CD8-positive, alpha-beta memory T cell (primary cell): Measurements from ENCODE around the gene LRP10. TPM values are rescaled to one million over a fixed set of nuclear protein-coding genes. Genes with fewer than 3 reads are reported as not detected.

ENCODE experiments used
- CTCF ChIA-PET: fragments of 350-600 bp; sonication (Branson Sonifier 250); formaldehyde crosslinking; loops from one replicate; lab custom pipeline; 2021; ENCODE audit warnings: antibody characterized with exemption; lab: Charles Lee
- POLR2A ChIA-PET: fragments of 350-600 bp; sonication (Branson Sonifier 250); formaldehyde crosslinking; loops from one replicate; lab custom pipeline; 2021; ENCODE audit warnings: antibody characterized with exemption; lab: Charles Lee
- DNase-seq, 5 donors: peaks; one replicate each; pipeline versions ENCODE4 v3.0.0 to v3.0.0-alpha.2; 2020 to 2022; ENCODE audit warnings: mixed read lengths in 1 of 5
- H3K27ac ChIP-seq: one replicate; pipeline ENCODE4 v1.7.0; 2013; ENCODE audit warnings: low read depth, mild to moderate bottlenecking, low read length, moderate library complexity
- H3K27me3 ChIP-seq: 2 replicates; pipeline ENCODE4 v1.7.0; 2013; ENCODE audit warnings: low read length, mild to moderate bottlenecking; ENCODE audit not compliant: insufficient read depth, poor library complexity, severe bottlenecking
- H3K36me3 ChIP-seq: 2 replicates; pipeline ENCODE4 v1.7.0; 2013; ENCODE audit warnings: mild to moderate bottlenecking, low read length, moderate library complexity; ENCODE audit not compliant: insufficient read depth
- H3K4me1 ChIP-seq: 2 replicates; pipeline ENCODE4 v1.7.0; 2013; ENCODE audit warnings: mild to moderate bottlenecking, low read length, moderate library complexity; ENCODE audit not compliant: insufficient read depth
- H3K4me3 ChIP-seq: 2 replicates; pipeline ENCODE4 v1.7.0; 2013; ENCODE audit warnings: mild to moderate bottlenecking, low read length
- H3K9me3 ChIP-seq: 2 replicates; pipeline ENCODE4 v1.7.0; 2013; ENCODE audit warnings: mild to moderate bottlenecking, low read length
- H3K27ac Mint-ChIP-seq, 8 donors: one replicate each; pipeline ENCODE4 v1.8.0; 2020 to 2021; ENCODE audit warnings: mixed read lengths in 8 of 8, mild to moderate bottlenecking in 6 of 8, inconsistent platforms in 3 of 8, moderate library complexity in 3 of 8
- H3K27me3 Mint-ChIP-seq, 2 donors: one replicate each; pipeline ENCODE4 v1.8.0; 2020 to 2021; ENCODE audit warnings: mixed read lengths in 2 of 2, mild to moderate bottlenecking in 1 of 2, moderate library complexity in 1 of 2
- H3K36me3 Mint-ChIP-seq, 3 donors: one replicate each; pipeline ENCODE4 v1.8.0; 2020 to 2021; ENCODE audit warnings: mixed read lengths in 3 of 3, inconsistent platforms in 1 of 3, mild to moderate bottlenecking in 1 of 3
- H3K4me1 Mint-ChIP-seq, 3 donors: one replicate each; pipeline ENCODE4 v1.8.0; 2020 to 2021; ENCODE audit warnings: mixed read lengths in 3 of 3, inconsistent platforms in 1 of 3, mild to moderate bottlenecking in 1 of 3
- H3K4me3 Mint-ChIP-seq, 7 donors: one replicate each; pipeline ENCODE4 v1.8.0; 2020 to 2021; ENCODE audit warnings: mixed read lengths in 7 of 7, mild to moderate bottlenecking in 6 of 7, moderate library complexity in 4 of 7, inconsistent platforms in 2 of 7
- H3K9me3 Mint-ChIP-seq, 5 donors: one replicate each; pipeline ENCODE4 v1.8.0; 2020 to 2022; ENCODE audit warnings: mixed read lengths in 5 of 5, mild to moderate bottlenecking in 3 of 5, moderate library complexity in 2 of 5, inconsistent platforms in 1 of 5
- polyA plus RNA-seq: library from polyadenylated mRNA; unstranded; fragments of 300-500 nt; fragmentation: Illumina TruSeq; gene quantifications from one replicate; pipeline ENCODE4 v1.2.3, GENCODE V29; 2021
- total RNA-seq, 2 experiments: library from RNA; stranded (reverse); gene quantifications; one replicate each; pipeline ENCODE4 v1.2.3, GENCODE V29; 2021

Gene LRP10
- total and polyA plus RNA-seq, 3 experiments from 2014 or later: 33.4 to 105 (median 38.1) TPM

DNA sequence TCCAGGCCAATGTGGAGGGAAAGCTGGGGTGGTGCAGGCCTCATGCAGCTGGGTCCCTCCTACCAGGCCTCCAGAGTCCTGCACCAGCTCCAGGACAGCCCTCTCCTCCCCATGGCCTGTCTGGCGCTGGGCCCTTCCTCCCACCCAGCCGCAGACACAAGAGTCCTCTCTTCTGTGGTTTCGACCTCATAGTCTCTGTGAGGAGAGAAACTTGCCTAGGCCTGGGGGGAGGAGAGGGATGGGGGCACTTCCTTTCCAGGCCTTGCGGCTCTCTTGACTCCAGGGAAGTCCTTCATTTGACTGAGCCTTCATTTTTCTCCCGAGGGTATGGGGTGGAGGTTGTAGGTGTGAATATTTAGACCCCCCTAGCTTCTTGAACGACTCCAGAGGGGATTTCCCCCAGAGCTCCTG is 32.9 kb upstream of the LRP10 start:
- Mint-ChIP-seq H3K27me3 (peaks cover 32 to 42% of the 10 kb centered on the region in 2 donors), H3K36me3 (peaks cover 6 to 24% (median 10%) of the 10 kb centered on the region in 3 donors), H3K9me3 (peaks cover 0 to 2% (median 0%) of the 10 kb centered on the region in 5 donors), H3K4me1 (peaks cover 0 to 7% (median 6%) of the 10 kb centered on the region in 3 donors), H3K27ac (peak overlapping the region in 1 of 8 donors; percentile 43), H3K4me3 (no peak overlapping the region)
- Histone ChIP-seq H3K36me3 (peaks cover 7% of the 10 kb centered on the region), H3K4me1 (peaks cover 3% of the 10 kb centered on the region), H3K4me3 (no peak overlapping the region), H3K9me3 (no peaks in the 10 kb centered on the region), H3K27me3 (peaks cover 5% of the 10 kb centered on the region), H3K27ac (no peak overlapping the region)
- POLR2A ChIA-PET: interaction anchor here (1.2 kb wide), 1 partner anchor 8 kb away, joined by 4 read pairs; no protein-coding TSS in a partner anchor
- CTCF ChIA-PET: interaction anchor here (1.8 to 2.6 kb wide), 3 partner anchors 12 to 16 kb away, joined by 5 to 9 read pairs (median 5); no protein-coding TSS in a partner anchor
- DNase-seq: no peak

DNA sequence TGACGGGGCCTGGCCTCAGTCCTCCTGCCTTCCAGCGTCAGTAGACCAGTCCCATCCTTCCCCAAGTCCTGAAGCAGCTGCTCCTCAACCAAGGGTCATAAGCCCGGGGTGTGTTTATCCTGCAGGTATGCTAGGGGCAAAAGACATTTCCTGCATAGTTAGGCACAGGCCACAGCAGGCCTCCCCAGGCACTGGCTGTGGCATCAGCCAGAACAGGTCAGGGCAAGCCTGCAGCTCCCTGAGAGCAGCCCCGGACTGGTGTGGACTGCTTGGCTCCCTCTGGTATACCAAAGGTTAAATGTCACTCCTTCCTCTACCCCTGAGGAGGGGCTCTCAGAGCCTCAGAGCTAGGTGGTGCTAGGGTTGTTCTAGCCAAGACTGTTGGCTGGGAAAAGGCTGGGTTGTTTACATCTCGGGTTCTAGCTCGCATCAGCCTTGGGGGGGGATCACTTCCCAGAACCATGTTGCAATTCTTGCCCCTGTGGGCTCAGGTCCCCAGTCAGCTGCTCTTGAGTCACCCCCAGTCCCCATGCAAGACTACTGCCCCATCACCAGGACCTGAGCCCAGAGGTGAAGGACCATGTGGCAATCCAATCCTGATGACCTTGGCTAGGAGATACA is 32.3 kb upstream of the LRP10 start:
- no peak overlapping the region for H3K27ac ChIP-seq
- no peak overlapping the region for H3K4me3 ChIP-seq
- peaks cover 0 to 2% (median 0%) of the 10 kb centered on the region in 5 donors for H3K9me3 Mint-ChIP-seq
- H3K9me3 ChIP-seq: no peaks in the 10 kb centered on the region
- DNase-seq: no peak
- ChIA-PET CTCF (interaction anchor here (1.3 to 2.6 kb wide), 4 partner anchors 11 to 61 kb away, joined by 4 to 9 read pairs (median 5); no protein-coding TSS in a partner anchor), POLR2A (interaction anchor here (1.2 kb wide), 1 partner anchor 9 kb away, joined by 4 read pairs; no protein-coding TSS in a partner anchor)
- H3K36me3 ChIP-seq: peaks cover 1% of the 10 kb centered on the region
- peaks cover 0 to 7% (median 6%) of the 10 kb centered on the region in 3 donors for H3K4me1 Mint-ChIP-seq
- H3K4me3 Mint-ChIP-seq: no peak overlapping the region
- H3K27me3 ChIP-seq: peaks cover 5% of the 10 kb centered on the region
- H3K27me3 Mint-ChIP-seq: peaks cover 32 to 43% of the 10 kb centered on the region in 2 donors
- H3K4me1 ChIP-seq: peaks cover 3% of the 10 kb centered on the region
- H3K36me3 Mint-ChIP-seq: peaks cover 1 to 18% (median 10%) of the 10 kb centered on the region in 3 donors
- H3K27ac Mint-ChIP-seq: peak overlapping the region in 2 of 8 donors; percentile 43 to 54

DNA sequence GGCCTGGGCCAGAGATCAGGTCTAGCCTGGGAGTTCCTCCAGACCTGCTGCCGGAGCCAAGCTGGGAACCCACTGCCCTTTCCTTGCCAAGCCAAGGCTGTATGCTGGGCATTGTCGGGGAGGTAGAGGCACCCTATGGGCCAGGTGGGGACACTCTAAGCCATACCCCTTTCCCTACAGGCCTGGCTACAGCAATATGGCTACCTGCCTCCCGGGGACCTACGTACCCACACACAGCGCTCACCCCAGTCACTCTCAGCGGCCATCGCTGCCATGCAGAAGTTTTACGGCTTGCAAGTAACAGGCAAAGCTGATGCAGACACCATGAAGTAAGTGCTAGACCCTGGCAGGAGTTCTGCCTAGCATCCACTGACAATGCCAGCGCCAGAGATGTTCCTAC is 30.2 kb upstream of the LRP10 start:
- Histone ChIP-seq H3K4me1 (peaks cover 3% of the 10 kb centered on the region), H3K27ac (no peak overlapping the region), H3K9me3 (no peaks in the 10 kb centered on the region), H3K27me3 (peaks cover 5% of the 10 kb centered on the region), H3K36me3 (no peaks in the 10 kb centered on the region), H3K4me3 (no peak overlapping the region)
- H3K4me3 Mint-ChIP-seq: no peak overlapping the region
- H3K9me3 Mint-ChIP-seq: peaks cover 0 to 2% (median 0%) of the 10 kb centered on the region in 5 donors
- no peak for DNase-seq
- peaks cover 0 to 7% (median 5%) of the 10 kb centered on the region in 3 donors for H3K4me1 Mint-ChIP-seq
- ChIA-PET POLR2A (no interaction called here), CTCF (interaction anchor here (1.0 to 1.5 kb wide), 4 partner anchors 11 to 18 kb away, joined by 3 to 5 read pairs (median 4); no protein-coding TSS in a partner anchor)
- peaks cover 0 to 4% (median 0%) of the 10 kb centered on the region in 3 donors for H3K36me3 Mint-ChIP-seq
- H3K27ac Mint-ChIP-seq: no peak overlapping the region
- peaks cover 38 to 55% of the 10 kb centered on the region in 2 donors for H3K27me3 Mint-ChIP-seq

DNA sequence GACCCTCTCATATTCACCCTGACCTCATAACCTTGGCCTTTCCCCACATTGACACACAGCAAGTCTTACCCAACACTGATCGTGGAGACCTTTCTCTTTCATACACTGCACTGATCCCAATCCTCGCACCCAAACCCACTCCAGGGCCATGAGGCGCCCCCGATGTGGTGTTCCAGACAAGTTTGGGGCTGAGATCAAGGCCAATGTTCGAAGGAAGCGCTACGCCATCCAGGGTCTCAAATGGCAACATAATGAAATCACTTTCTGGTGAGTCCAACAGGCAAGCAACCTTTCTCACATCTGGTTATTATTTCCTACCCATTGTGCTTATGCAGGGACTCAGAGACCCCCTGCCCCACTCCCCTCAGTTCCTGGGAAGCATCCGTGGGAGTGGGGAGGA is 29.8 kb upstream of the LRP10 start:
- no peaks in the 10 kb centered on the region for H3K36me3 ChIP-seq
- ChIA-PET CTCF (interaction anchor here (1.1 to 1.5 kb wide), 2 partner anchors 11 to 14 kb away, joined by 4 to 5 read pairs; no protein-coding TSS in a partner anchor), POLR2A (no interaction called here)
- peaks cover 5% of the 10 kb centered on the region for H3K27me3 ChIP-seq
- Mint-ChIP-seq H3K4me3 (no peak overlapping the region), H3K27me3 (peaks cover 38 to 60% of the 10 kb centered on the region in 2 donors), H3K9me3 (peaks cover 0 to 2% (median 0%) of the 10 kb centered on the region in 5 donors), H3K4me1 (peaks cover 0 to 7% (median 5%) of the 10 kb centered on the region in 3 donors), H3K36me3 (peaks cover 0 to 4% (median 0%) of the 10 kb centered on the region in 3 donors), H3K27ac (no peak overlapping the region)
- H3K4me1 ChIP-seq: peaks cover 3% of the 10 kb centered on the region
- no peak overlapping the region for H3K4me3 ChIP-seq
- DNase-seq: no peak
- H3K9me3 ChIP-seq: no peaks in the 10 kb centered on the region
- H3K27ac ChIP-seq: no peak overlapping the region

DNA sequence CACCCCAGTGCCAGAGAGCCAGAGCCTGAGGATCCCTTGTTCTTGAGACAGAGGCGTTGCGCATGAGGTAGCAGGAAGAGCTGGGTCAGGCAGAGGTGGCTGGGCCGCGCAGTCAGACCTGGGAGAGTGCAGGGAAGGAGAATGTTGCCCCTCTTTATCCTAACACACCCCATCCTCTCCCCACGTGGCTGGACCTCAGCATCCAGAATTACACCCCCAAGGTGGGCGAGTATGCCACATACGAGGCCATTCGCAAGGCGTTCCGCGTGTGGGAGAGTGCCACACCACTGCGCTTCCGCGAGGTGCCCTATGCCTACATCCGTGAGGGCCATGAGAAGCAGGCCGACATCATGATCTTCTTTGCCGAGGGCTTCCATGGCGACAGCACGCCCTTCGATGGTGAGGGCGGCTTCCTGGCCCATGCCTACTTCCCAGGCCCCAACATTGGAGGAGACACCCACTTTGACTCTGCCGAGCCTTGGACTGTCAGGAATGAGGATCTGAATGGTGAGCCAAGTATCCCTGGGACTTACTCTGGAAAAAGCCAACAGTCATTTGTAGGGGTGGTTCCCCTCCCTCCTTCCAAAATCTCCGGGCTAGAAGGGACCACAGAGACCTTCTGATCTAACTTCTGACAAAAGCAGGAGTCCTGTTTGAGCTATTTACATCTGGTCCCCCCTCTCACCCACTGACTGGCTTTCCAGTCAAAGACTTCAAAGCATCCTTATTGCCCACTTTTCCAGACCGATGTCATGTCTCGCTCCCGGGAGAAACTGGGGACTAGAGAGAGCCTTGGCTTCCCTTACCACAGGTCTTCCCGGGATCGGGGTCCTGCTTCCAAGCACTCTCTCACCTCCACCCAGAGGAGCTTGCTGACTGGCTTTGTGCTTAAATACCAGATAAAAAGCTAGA is 29.1 kb upstream of the LRP10 start:
- peaks cover 0 to 2% (median 0%) of the 10 kb centered on the region in 5 donors for H3K9me3 Mint-ChIP-seq
- Histone ChIP-seq H3K27ac (no peak overlapping the region), H3K36me3 (no peaks in the 10 kb centered on the region), H3K4me1 (peaks cover 3% of the 10 kb centered on the region), H3K9me3 (no peaks in the 10 kb centered on the region), H3K27me3 (peaks cover 5% of the 10 kb centered on the region), H3K4me3 (no peak overlapping the region)
- H3K27me3 Mint-ChIP-seq: peaks cover 36 to 58% of the 10 kb centered on the region in 2 donors
- H3K4me1 Mint-ChIP-seq: peaks cover 0 to 3% (median 2%) of the 10 kb centered on the region in 3 donors
- POLR2A ChIA-PET: no interaction called here
- H3K27ac Mint-ChIP-seq: no peak overlapping the region
- CTCF ChIA-PET: interaction anchor here (0.9 to 1.6 kb wide), 5 partner anchors 9 to 272 kb away, joined by 3 to 10 read pairs (median 4); no protein-coding TSS in a partner anchor
- H3K36me3 Mint-ChIP-seq: peaks cover 0 to 4% (median 0%) of the 10 kb centered on the region in 3 donors
- DNase-seq: no peak
- no peak overlapping the region for H3K4me3 Mint-ChIP-seq

DNA sequence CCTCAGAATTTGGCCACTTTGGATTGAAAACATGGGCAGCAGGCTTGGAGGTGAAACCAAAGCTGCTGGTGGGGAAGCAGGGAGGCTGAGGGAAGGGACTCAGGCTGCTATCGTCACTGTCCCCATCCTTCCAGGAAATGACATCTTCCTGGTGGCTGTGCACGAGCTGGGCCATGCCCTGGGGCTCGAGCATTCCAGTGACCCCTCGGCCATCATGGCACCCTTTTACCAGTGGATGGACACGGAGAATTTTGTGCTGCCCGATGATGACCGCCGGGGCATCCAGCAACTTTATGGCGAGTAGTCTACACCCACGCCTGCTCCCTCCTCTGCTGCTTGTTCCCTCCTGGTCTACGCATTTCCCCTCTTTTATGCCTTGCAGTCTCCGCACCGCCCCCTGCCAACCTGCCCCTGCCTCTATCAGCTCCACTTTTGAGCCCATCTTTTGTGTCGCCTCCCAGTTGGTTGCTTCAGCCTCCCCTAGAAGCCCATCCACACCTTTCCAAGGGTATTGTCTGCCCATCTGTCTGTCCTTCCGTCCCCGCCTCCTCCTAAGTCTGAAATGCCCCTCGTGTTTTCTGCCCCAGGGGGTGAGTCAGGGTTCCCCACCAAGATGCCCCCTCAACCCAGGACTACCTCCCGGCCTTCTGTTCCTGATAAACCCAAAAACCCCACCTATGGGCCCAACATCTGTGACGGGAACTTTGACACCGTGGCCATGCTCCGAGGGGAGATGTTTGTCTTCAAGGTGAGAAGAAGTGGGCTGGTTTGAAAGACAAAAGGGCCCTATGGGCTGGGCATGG is 28.2 kb upstream of the LRP10 start:
- peak in 1 of 5 donors; percentile 13 for DNase-seq
- H3K4me3 Mint-ChIP-seq: no peak overlapping the region
- peak overlapping the region in 1 of 8 donors; percentile 37 for H3K27ac Mint-ChIP-seq
- H3K27me3 Mint-ChIP-seq: peaks cover 38 to 59% of the 10 kb centered on the region in 2 donors
- Histone ChIP-seq H3K9me3 (no peaks in the 10 kb centered on the region), H3K27me3 (no peaks in the 10 kb centered on the region), H3K4me1 (no peaks in the 10 kb centered on the region), H3K4me3 (no peak overlapping the region), H3K36me3 (no peaks in the 10 kb centered on the region), H3K27ac (no peak overlapping the region)
- H3K36me3 Mint-ChIP-seq: peaks cover 0 to 4% (median 0%) of the 10 kb centered on the region in 3 donors
- peaks cover 0 to 2% (median 0%) of the 10 kb centered on the region in 5 donors for H3K9me3 Mint-ChIP-seq
- CTCF ChIA-PET: interaction anchor here (0.9 to 1.6 kb wide), 5 partner anchors 10 to 273 kb away, joined by 3 to 10 read pairs (median 4); no protein-coding TSS in a partner anchor
- POLR2A ChIA-PET: no interaction called here
- peaks cover 0 to 3% (median 2%) of the 10 kb centered on the region in 3 donors for H3K4me1 Mint-ChIP-seq
